CD4-positive, alpha-beta T cell treated with Interleukin-1 beta for 1 hour (primary cell): ENCODE results near the gene ABCA4.

Source experiments
- DNase-seq, 2 donors: peaks; one replicate each; pipeline ENCODE4 v3.0.0-alpha.2; 2020 to 2022

ABCA4 gene

GRCh38 chr1:94025383-94026340 lies 95.3 kb downstream of the ABCA4 start:
- peak in 1 of 2 donors; percentile 7 for DNase-seq

- DNase-seq = no peak
These were observed 96.7 kb downstream of the ABCA4 start for GRCh38 chr1:94024104-94024792.

- no peak for DNase-seq
These were observed 98.3 kb downstream of the ABCA4 start for GRCh38 chr1:94022471-94023189.

GRCh38 chr1:94020764-94021579 lies 100.0 kb downstream of the ABCA4 start:
- peak; percentile 4 to 10 for DNase-seq

- no peak for DNase-seq
These were observed 101.6 kb downstream of the ABCA4 start for GRCh38 chr1:94019327-94019726.

GRCh38 chr1:94017155-94017829 lies 103.7 kb downstream of the ABCA4 start:
- peak; percentile 38 to 42 for DNase-seq

- DNase-seq = no peak
These were observed 105.5 kb downstream of the ABCA4 start for GRCh38 chr1:94015489-94015817.

GRCh38 chr1:94014635-94015488 lies 106.1 kb downstream of the ABCA4 start:
- no peak for DNase-seq

- no peak for DNase-seq
These were observed 106.9 kb downstream of the ABCA4 start for GRCh38 chr1:94014087-94014486.

GRCh38 chr1:94013367-94013878 lies 107.5 kb downstream of the ABCA4 start:
- DNase-seq = no peak

GRCh38 chr1:94012708-94013366 lies 108.1 kb downstream of the ABCA4 start:
- no peak for DNase-seq

GRCh38 chr1:94011709-94012595 lies 109.0 kb downstream of the ABCA4 start:
- DNase-seq = no peak

GRCh38 chr1:94011129-94011528 lies 109.8 kb downstream of the ABCA4 start:
- DNase-seq = no peak

- no peak for DNase-seq
These were observed 111.6 kb downstream of the ABCA4 start for GRCh38 chr1:94009304-94009703.

- no peak for DNase-seq
These were observed 114.3 kb downstream of the ABCA4 start for GRCh38 chr1:94006604-94007003.

GRCh38 chr1:94004924-94005323 lies 116.0 kb downstream of the ABCA4 start:
- no peak for DNase-seq

GRCh38 chr1:94002046-94002787 lies 118.7 kb downstream of the ABCA4 start:
- no peak for DNase-seq

- no peak for DNase-seq
These were observed 119.4 kb downstream of the ABCA4 start for GRCh38 chr1:94001397-94002045.
